Heart left ventricle (tissue), 13 donors: ENCODE measurements around the gene SNRPA.

ENCODE experiments used
- POLR2A ChIP-seq, 2 donors: fragments of 450-650 bp; IDR thresholded peaks; one replicate each; pipeline ENCODE4 v1.6.1; 2017; ENCODE audit warnings: antibody characterized with exemption in 2 of 2, mild to moderate bottlenecking in 2 of 2, moderate library complexity in 2 of 2
- TF ChIP-seq, protein P1 (sequence below), 12 donors: fragments of 200-600 bp; sonication (generic) in 4 of 12; IDR thresholded peaks; one replicate each; pipeline versions ENCODE4 v1.5.0 to v1.8.0; 2018 to 2022; ENCODE audit warnings: antibody characterized with exemption in 12 of 12, mild to moderate bottlenecking in 5 of 12
- donor health status: ischemic (EF 13 %, LVEDD 7.1; RV severe dilation, severe dysfunction).
- donor health status: DM: no; HTN: yes; CAD: no.
- donor health status: DM: no; HTN: no; CAD: no.
- donor health status: ischemic (EF 25% LVEDD 6.9; RV normal size, moderate dysfunction).
- donor health status: ischemic (EF 25% LVEDD 5.7; RV mildly dilated, moderate dysfunction).
- donor health status: ischemic (EF 35%, LVEDD 5.7; RV mildly dilated, moderate dysfunction).
- donor health status: nonischemic (EF 11% LVEDD 7.7; RV severe dilation, severe dysfunction).
- donor health status: DM: yes; HTN: yes; CAD: no.
- donor health status: PGD.
- donor health status: ischemic (EF 29% LVEDD 5.4; RV normal size, mild dysfunction).
- donor health status: nonischemic (EF 23%, LVEDD 6.1; RV moderate dilation, normal function).

DNA sequence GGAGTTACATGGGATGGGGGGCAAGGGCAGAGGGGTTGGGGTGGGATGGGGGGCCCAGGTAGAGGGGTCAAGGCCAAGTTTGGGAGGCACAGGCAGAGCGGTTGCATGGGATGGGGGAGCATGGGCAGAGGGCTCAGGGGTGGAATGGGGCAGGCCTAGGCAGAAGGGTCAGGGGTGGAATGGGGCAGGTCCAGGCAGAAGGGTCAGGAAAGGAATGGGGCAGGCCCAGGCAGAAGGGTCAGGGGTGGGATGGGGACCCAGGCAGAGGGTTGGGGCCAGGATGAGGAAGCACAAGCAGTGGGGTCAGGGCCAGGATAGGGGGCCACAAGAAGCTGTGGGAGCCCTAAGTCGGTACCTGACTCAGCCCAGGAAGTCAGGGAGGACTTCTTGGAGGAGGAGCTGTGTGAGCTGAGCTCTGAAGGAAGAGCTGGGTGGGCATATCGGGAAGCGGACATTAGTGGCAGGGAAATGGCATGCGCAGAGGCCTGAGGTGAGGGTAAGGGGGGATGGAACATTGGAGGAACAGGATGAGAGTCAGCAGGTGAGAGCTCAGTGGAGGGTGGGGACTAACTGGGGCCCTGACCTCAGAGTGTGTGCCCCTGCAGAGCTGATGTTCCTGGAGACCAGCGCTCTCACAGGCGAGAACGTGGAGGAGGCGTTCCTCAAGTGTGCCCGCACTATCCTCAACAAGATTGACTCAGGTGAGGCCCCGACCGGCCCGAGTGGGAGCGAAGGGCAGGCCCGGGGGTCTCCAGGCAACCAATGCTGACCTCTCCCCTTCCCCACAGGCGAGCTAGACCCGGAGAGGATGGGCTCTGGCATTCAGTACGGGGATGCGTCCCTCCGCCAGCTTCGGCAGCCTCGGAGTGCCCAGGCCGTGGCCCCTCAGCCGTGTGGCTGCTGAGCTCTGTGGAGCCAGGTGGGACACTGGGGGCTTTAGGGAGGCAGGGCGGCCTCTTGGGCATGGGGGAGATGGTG is 35.3 kb downstream of the SNRPA start:
- TF ChIP-seq, protein P1, sequence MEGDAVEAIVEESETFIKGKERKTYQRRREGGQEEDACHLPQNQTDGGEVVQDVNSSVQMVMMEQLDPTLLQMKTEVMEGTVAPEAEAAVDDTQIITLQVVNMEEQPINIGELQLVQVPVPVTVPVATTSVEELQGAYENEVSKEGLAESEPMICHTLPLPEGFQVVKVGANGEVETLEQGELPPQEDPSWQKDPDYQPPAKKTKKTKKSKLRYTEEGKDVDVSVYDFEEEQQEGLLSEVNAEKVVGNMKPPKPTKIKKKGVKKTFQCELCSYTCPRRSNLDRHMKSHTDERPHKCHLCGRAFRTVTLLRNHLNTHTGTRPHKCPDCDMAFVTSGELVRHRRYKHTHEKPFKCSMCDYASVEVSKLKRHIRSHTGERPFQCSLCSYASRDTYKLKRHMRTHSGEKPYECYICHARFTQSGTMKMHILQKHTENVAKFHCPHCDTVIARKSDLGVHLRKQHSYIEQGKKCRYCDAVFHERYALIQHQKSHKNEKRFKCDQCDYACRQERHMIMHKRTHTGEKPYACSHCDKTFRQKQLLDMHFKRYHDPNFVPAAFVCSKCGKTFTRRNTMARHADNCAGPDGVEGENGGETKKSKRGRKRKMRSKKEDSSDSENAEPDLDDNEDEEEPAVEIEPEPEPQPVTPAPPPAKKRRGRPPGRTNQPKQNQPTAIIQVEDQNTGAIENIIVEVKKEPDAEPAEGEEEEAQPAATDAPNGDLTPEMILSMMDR (IDR thresholded peaks at IDR 0.05) = no peak
- TF ChIP-seq POLR2A (IDR thresholded peaks at IDR 0.05) = no peak
